PFSK-1 (cell line): Measurements from ENCODE around the gene C2orf49.

Source experiments
- FOXP2 ChIP-seq: optimal IDR thresholded peaks from 2 replicates; pipeline ENCODE3; 2011; ENCODE audit warnings: borderline replicate concordance, control low read depth, inconsistent platforms; ENCODE audit not compliant: insufficient read depth; ENCODE audit errors: extremely low read length, extremely low read depth
- POLR2AphosphoS5 ChIP-seq: IDR thresholded peaks from 2 replicates; pipeline ENCODE4 v1.6.1; 2012; ENCODE audit warnings: low read depth, mild to moderate bottlenecking, control low read depth, low read length, moderate library complexity
- REST ChIP-seq, 2 experiments: IDR thresholded peaks; 2 replicates each; pipeline versions ENCODE4 v1.6.1 to v1.8.0; 2011 to 2012; ENCODE audit warnings: low read depth in 2 of 2, low read length in 2 of 2, control low read depth in 1 of 2, inconsistent platforms in 1 of 2, mild to moderate bottlenecking in 1 of 2, moderate library complexity in 1 of 2; ENCODE audit not compliant: insufficient read depth in 1 of 2

DNA sequence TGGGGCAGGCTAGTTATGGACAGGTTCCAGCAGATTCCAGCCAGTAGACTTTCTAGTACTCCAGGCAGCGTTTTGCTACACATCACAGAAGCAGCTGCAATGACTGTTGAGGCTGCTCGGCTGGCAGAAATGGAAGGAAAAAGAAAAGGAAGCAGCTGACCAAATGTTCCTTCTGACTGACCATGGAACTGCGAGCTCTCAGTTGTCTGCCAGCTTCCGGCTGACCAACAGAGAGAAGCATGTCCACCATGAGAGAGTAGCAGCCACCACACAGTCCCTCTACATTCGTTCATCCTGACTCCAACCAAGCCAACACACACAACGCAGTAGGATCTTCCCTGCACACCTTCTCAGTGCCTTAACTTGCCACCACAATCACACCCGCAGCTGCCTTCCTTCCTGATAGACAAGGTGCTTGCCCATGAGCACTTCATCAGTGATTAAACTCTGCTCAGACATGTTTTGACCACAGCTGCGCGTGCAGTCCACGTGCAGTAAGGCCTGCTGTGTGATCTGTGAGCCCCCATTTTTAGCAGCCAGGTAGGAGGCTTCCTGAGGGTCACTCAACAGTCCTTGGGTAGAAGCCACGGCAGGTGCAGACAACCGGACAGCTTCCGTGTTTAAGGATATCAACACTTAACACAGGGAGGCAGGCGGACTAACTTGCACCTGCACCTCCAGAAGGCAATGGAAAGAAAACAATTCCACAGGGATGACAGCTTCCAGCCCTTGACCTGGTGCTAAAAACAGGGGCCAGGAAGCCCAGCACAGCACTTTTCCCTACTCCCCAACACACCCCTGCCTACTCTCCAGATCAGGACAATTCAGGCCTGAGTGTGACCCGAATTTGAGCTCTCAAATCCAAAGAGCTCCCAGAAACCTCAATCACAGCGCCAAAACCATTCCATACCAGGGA is 8.8 kb upstream of the C2orf49 start:
- TF ChIP-seq POLR2AphosphoS5 (0 out of 2 replicates have a peak, but pooled peaks have one; percentile 22), REST (IDR thresholded peaks at IDR 0.05; ENCODE audit: insufficient read depth in 1 of 2, low read depth in 2 of 2, low read length in 2 of 2) (no peak; a peak in 1 of 4 replicates), FOXP2 (no peak)
